ENCODE data around the gene DYNLT1. TPM values are rescaled to one million over a fixed set of nuclear protein-coding genes. Genes with fewer than 3 reads are reported as not detected.

DYNLT1 gene
- total and polyA plus RNA-seq, 10 of the 15 experiments (the other 5 are each of a cell fraction or from before 2014, with no cell fraction given), result 33.6 to 298 (median 89.2) TPM

DNA sequence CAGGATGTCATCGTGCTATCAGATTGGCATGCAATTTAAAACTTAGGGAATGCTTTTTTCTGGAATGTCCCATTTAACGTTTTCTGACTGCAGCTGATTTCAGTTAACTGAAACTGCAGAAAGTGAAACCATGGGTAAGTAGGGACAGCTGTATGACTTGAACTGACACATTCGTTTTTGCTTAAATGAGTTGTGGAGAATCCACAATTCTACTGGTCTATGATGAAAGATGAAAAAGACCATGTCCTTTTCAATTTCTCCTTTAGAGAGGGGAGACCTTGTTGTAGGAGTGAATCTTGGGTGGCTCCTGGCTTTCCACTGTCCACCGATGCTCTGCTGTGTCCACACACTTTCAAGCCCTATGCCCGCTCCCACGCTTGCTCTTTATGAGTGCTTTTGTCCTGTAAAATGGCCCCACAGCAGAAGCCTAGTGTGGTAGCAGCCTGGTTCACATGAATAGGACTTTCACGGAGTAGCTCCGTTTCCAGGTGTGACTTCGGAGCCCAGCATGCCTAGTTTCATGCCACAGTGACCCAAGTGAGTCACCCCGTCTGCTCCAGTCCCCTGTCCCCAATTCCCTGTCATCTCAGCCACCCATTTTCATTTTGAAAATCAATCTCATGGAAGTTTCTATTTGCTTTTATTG, 21.9 kb downstream of the DYNLT1 start:
- WGBS (ENCODE audit: insufficient coverage, insufficient replicate concordance, low lambda C conversion rate, missing lambda C conversion rate), result 81% methylated on average over 10 of the region's 10 CpGs
- no peak overlapping the region for H3K4me2 ChIP-seq (ENCODE audit: control insufficient read depth, insufficient read depth)
- H3K27ac ChIP-seq (ENCODE audit: control insufficient read depth, insufficient read depth), result no peak overlapping the region
- SMC1A ChIA-PET (ENCODE audit: uncharacterized antibody, unreplicated experiment), result interaction anchor here (1.9 kb wide), 1 partner anchor 69 kb away, joined by 5 read pairs; no protein-coding TSS in a partner anchor
- POLR2A ChIA-PET, result no interaction called here
- H3K79me2 ChIP-seq (ENCODE audit: control insufficient read depth, insufficient read depth, low read length), result no peaks in the 10 kb centered on the region
- no peaks in the 10 kb centered on the region for H3K9me3 ChIP-seq (replicated peaks; ENCODE audit: control insufficient read depth, insufficient read depth, low read length)
- no peak overlapping the region for H3K4me3 ChIP-seq
- CTCF ChIA-PET, result interaction anchor here (1.7 kb wide), 1 partner anchor 402 kb away, joined by 4 read pairs; no protein-coding TSS in a partner anchor
- RAD21 ChIA-PET (ENCODE audit: unreplicated experiment), result no interaction called here
- no peak overlapping the region for H3K9ac ChIP-seq (ENCODE audit: control insufficient read depth, insufficient read depth, low read length)
- in situ Hi-C loops (cut with MboI), result no loop called here
- H3K27me3 ChIP-seq (replicated peaks in 1 of 2; ENCODE audit: control insufficient read depth in 2 of 2, insufficient read depth in 2 of 2, low read length in 1 of 2), result no peaks in the 10 kb centered on the region
- ATAC-seq (no peak), DNase-seq (ENCODE audit: low read depth, low spot score) (no peak), FAIRE-seq (no peak)
- peaks cover 2 to 19% of the 10 kb centered on the region in 2 experiments; a peak in 3 of 4 replicates for H3K36me3 ChIP-seq (ENCODE audit: control insufficient read depth in 2 of 2, insufficient read depth in 2 of 2, low read length in 1 of 2)
- no peaks in the 10 kb centered on the region for H4K20me1 ChIP-seq (ENCODE audit: control insufficient read depth, insufficient read depth)
- H2AFZ ChIP-seq (ENCODE audit: control insufficient read depth, low read depth, low read length), result no peak overlapping the region
- no peaks in the 10 kb centered on the region; the same call in 1 of the 2 replicates for H3K4me1 ChIP-seq (ENCODE audit: control insufficient read depth, insufficient read depth, low read length)
- intact Hi-C loops (cut with micrococcal nuclease; ENCODE audit: unreplicated experiment), result no loop called here
- BruUV-seq (replicated peaks), result no TSS peak
- TF ChIP-seq SMC3 (IDR thresholded peaks at IDR 0.05; ENCODE audit: borderline replicate concordance, low read length) (no peak), EZH2 (IDR thresholded peaks at IDR 0.05; ENCODE audit: borderline replicate concordance, control insufficient read depth, low read depth, low read length) (no peak), SIN3A (IDR thresholded peaks at IDR 0.05; ENCODE audit: low read depth, low read length) (no peak), KDM1A (IDR thresholded peaks at IDR 0.05; ENCODE audit: borderline replicate concordance) (no peak), ASH2L (IDR thresholded peaks at IDR 0.05; ENCODE audit: borderline replicate concordance, low read depth) (no peak)
- TF ChIP-seq, protein P1, sequence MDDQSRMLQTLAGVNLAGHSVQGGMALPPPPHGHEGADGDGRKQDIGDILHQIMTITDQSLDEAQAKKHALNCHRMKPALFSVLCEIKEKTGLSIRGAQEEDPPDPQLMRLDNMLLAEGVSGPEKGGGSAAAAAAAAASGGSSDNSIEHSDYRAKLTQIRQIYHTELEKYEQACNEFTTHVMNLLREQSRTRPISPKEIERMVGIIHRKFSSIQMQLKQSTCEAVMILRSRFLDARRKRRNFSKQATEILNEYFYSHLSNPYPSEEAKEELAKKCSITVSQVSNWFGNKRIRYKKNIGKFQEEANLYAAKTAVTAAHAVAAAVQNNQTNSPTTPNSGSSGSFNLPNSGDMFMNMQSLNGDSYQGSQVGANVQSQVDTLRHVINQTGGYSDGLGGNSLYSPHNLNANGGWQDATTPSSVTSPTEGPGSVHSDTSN (IDR thresholded peaks at IDR 0.05; ENCODE audit: insufficient replicate concordance, low read depth, low read length), result no peak
- TF ChIP-seq, protein P2, sequence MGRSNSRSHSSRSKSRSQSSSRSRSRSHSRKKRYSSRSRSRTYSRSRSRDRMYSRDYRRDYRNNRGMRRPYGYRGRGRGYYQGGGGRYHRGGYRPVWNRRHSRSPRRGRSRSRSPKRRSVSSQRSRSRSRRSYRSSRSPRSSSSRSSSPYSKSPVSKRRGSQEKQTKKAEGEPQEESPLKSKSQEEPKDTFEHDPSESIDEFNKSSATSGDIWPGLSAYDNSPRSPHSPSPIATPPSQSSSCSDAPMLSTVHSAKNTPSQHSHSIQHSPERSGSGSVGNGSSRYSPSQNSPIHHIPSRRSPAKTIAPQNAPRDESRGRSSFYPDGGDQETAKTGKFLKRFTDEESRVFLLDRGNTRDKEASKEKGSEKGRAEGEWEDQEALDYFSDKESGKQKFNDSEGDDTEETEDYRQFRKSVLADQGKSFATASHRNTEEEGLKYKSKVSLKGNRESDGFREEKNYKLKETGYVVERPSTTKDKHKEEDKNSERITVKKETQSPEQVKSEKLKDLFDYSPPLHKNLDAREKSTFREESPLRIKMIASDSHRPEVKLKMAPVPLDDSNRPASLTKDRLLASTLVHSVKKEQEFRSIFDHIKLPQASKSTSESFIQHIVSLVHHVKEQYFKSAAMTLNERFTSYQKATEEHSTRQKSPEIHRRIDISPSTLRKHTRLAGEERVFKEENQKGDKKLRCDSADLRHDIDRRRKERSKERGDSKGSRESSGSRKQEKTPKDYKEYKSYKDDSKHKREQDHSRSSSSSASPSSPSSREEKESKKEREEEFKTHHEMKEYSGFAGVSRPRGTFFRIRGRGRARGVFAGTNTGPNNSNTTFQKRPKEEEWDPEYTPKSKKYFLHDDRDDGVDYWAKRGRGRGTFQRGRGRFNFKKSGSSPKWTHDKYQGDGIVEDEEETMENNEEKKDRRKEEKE (IDR thresholded peaks at IDR 0.05), result no peak
- TF ChIP-seq, protein P3, sequence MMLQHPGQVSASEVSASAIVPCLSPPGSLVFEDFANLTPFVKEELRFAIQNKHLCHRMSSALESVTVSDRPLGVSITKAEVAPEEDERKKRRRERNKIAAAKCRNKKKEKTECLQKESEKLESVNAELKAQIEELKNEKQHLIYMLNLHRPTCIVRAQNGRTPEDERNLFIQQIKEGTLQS (IDR thresholded peaks at IDR 0.05; ENCODE audit: borderline replicate concordance, extremely low read depth, low read depth, low read length), result no peak
- TF ChIP-seq, protein P4, sequence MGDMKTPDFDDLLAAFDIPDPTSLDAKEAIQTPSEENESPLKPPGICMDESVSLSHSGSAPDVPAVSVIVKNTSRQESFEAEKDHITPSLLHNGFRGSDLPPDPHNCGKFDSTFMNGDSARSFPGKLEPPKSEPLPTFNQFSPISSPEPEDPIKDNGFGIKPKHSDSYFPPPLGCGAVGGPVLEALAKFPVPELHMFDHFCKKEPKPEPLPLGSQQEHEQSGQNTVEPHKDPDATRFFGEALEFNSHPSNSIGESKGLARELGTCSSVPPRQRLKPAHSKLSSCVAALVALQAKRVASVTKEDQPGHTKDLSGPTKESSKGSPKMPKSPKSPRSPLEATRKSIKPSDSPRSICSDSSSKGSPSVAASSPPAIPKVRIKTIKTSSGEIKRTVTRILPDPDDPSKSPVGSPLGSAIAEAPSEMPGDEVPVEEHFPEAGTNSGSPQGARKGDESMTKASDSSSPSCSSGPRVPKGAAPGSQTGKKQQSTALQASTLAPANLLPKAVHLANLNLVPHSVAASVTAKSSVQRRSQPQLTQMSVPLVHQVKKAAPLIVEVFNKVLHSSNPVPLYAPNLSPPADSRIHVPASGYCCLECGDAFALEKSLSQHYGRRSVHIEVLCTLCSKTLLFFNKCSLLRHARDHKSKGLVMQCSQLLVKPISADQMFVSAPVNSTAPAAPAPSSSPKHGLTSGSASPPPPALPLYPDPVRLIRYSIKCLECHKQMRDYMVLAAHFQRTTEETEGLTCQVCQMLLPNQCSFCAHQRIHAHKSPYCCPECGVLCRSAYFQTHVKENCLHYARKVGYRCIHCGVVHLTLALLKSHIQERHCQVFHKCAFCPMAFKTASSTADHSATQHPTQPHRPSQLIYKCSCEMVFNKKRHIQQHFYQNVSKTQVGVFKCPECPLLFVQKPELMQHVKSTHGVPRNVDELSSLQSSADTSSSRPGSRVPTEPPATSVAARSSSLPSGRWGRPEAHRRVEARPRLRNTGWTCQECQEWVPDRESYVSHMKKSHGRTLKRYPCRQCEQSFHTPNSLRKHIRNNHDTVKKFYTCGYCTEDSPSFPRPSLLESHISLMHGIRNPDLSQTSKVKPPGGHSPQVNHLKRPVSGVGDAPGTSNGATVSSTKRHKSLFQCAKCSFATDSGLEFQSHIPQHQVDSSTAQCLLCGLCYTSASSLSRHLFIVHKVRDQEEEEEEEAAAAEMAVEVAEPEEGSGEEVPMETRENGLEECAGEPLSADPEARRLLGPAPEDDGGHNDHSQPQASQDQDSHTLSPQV (IDR thresholded peaks at IDR 0.05), result no peak
- TF ChIP-seq, protein P5, sequence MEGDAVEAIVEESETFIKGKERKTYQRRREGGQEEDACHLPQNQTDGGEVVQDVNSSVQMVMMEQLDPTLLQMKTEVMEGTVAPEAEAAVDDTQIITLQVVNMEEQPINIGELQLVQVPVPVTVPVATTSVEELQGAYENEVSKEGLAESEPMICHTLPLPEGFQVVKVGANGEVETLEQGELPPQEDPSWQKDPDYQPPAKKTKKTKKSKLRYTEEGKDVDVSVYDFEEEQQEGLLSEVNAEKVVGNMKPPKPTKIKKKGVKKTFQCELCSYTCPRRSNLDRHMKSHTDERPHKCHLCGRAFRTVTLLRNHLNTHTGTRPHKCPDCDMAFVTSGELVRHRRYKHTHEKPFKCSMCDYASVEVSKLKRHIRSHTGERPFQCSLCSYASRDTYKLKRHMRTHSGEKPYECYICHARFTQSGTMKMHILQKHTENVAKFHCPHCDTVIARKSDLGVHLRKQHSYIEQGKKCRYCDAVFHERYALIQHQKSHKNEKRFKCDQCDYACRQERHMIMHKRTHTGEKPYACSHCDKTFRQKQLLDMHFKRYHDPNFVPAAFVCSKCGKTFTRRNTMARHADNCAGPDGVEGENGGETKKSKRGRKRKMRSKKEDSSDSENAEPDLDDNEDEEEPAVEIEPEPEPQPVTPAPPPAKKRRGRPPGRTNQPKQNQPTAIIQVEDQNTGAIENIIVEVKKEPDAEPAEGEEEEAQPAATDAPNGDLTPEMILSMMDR (IDR thresholded peaks at IDR 0.05 in 2 of 3, conservative IDR thresholded peaks at IDR 0.05 in 1 of 3; ENCODE audit: control insufficient read depth in 2 of 3, extremely low read depth in 1 of 3, insufficient read depth in 1 of 3, low read depth in 3 of 3, low read length in 3 of 3), result no peak

All from GM12878 (cell line).